GM21526 (cell line): ENCODE results near the gene GOLGA8N.
"Not testable (repeated sequence)": the region's sequence is repeated elsewhere in the genome, so short reads cannot be mapped to it uniquely, and the experiment has no call there.

Experiments used
- ATAC-seq: cut with Tn5 transposase; IDR thresholded peaks from one replicate; pipeline ENCODE4 v1.9.1; 2021; ENCODE audit warnings: moderate library complexity; ENCODE audit not compliant: unreplicated experiment, low FRiP score

The GOLGA8N gene

GRCh38 chr15:32593151-32593550, at the start of gene GOLGA8N:
Gene GOLGA8N (plus strand): TSS chr15:32593456.
- not testable (repeated sequence) for ATAC-seq

- ATAC-seq: not testable (repeated sequence)
Measured at GRCh38 chr15:32543456-32543855, 49.8 kb upstream of the GOLGA8N start.

DNA sequence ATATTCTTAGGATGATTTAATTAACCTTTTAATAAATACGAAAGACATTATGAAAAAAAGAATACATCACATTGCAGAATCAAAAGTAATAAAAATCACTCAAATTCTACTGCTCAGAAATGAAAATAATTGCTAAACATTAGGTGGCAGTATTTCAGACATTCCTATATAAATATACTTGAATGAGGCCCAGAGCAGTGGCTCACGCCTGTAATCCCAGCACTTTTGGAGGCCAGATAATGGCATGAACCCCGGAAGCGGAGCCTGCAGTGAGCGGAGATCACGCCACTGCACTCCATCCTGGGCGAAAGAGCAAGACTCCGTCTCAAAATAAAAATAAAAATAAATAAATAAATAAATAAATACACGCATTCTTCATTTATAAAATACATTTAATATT, 48.1 kb upstream of the GOLGA8N start:
- ATAC-seq: not testable (repeated sequence)

DNA sequence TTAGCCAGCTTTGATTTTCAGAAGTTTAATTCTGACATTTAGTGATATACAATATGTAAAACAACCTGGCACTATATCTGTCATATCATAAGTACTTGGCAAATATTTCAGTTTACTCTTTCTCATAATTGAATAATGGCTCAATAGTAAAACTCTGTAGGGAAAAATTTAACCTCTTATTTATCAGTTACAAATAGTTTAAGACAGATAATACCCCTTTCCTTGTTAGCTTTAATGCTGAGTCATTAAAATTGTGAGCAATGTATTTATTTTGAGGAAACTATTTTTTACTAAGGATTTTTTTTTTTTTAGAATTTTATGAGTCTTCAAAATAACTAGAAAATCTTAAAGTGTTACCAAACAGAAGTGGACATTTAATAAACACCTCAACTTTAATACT, 38.7 kb upstream of the GOLGA8N start:
- not testable (repeated sequence) for ATAC-seq

- not testable (repeated sequence) for ATAC-seq
Measured at GRCh38 chr15:32562198-32562597, 31.1 kb upstream of the GOLGA8N start.

DNA sequence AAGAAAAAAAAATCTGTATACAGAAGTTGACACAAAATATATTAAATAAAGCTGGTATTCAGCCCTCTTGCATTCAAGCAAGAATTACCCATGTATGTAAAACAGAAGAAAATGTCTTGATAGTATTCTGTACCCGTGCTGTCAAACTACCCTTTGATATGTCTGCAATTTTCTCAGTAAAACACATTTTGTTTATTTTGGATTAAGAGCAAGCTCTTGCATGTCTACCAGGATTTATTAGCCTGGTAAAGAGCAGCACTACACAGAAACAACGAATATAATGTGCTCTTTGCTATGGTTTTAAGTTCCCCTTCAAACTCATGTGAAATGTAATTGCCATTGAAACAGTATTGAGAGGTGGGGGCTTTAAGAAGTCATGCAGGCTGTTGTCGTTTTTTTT, 24.3 kb upstream of the GOLGA8N start:
- not testable (repeated sequence) for ATAC-seq

GRCh38 chr15:32578482-32578881, 14.8 kb upstream of the GOLGA8N start:
- not testable (repeated sequence) for ATAC-seq

GRCh38 chr15:32585844-32586243, 7.4 kb upstream of the GOLGA8N start:
- ATAC-seq: not testable (repeated sequence)

GRCh38 chr15:32609518-32609917, 16.3 kb downstream of the GOLGA8N start:
- not testable (repeated sequence) for ATAC-seq

DNA sequence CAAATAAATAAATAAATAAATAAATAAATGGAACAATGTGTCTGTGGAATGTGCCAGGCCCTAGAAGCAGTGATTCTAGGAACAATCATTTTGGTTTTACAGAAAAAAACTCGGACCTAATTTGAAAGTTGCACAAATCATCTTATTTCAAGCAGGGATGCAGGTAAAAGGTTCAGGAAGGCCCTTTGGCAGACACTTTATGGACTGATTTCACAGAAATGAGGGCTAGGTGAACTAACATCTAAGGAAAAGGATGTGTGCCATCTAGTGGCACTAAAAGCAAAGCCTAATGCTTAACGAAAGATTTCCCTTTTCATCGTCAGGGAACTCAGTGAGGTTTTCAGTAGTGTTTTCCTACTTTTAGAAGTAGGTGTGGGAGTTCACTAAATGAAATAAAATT, 17.5 kb downstream of the GOLGA8N start:
- ATAC-seq: not testable (repeated sequence)

DNA sequence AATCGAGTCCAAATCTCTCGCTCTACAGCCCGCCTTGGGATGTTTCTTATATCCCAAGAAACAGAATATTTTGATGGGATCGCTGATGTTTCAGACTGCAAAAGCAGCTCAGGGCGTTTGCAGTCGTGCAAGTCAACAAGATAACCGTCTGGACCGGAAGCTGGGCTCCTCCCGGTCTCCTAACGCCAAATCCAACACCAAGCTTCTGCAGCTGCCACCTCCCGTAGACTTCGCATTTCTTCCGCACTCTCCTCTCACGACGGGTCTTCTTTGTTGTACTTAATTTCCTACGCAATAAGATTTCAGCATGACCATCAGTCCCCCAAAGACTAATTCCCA, 21.4 kb downstream of the GOLGA8N start:
- peak; percentile 37 for ATAC-seq

DNA sequence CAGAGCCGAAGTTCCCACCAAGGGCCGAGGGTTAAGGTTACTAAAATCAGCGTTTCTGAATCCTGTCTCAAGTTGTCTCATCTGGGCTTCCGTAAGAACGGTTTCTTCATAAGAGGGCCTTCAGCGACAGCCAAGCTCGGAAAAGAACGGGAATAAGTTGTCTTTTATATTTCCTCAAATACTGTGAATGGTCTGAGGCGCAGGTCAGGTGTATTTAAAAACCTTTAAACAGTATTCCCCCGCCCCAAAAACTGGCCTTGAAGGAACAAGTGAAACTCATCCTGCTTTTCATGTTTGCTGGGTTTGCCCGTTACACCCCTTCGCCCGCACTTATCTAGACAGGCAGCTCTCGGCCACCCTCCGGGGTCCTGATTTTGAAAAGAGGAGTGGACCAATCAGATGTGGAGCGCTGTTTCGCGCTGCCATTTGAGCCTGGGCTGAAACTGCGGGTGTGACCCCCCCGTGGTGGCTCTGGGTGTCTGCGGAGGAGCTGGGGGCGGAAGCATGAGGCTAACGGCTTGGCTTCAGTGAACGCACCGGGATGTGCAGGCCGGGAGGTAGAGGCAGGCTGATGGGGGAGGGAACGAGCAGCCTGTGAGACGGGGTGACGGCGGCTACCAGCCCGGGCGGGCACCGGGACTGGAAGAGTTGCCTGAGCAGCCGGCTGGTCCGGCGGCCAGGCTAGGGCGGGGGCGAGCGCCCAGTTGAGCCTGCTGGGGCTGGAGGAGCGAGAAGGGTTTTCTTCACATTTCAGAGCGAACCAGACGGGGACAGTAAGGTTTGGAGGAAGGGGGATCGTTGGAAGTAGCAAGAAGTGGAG, 22.0 kb downstream of the GOLGA8N start, which contains the start of gene ARHGAP11A:
Gene ARHGAP11A (plus strand): TSS at position 454 of the 820 bp plus-strand sequence. CDS start 708 bp downstream, outside the sequence.
- ATAC-seq: peak; percentile 60

- ATAC-seq: not testable (repeated sequence)
Measured at GRCh38 chr15:32615871-32616426, 22.7 kb downstream of the GOLGA8N start.

DNA sequence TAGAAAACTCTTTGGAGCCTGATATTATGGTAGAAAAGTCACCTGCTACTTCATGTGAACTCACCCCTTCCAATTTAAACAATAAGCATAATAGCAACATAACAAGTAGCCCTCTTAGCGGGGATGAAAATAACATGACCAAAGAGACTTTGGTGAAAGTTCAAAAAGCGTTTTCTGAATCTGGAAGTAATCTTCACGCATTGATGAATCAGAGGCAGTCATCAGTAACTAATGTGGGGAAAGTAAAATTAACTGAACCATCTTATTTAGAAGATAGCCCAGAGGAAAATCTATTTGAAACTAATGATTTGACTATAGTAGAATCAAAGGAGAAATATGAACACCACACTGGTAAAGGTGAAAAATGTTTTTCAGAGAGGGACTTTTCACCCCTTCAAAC, 43.2 kb downstream of the GOLGA8N start:
- ATAC-seq: no peak

DNA sequence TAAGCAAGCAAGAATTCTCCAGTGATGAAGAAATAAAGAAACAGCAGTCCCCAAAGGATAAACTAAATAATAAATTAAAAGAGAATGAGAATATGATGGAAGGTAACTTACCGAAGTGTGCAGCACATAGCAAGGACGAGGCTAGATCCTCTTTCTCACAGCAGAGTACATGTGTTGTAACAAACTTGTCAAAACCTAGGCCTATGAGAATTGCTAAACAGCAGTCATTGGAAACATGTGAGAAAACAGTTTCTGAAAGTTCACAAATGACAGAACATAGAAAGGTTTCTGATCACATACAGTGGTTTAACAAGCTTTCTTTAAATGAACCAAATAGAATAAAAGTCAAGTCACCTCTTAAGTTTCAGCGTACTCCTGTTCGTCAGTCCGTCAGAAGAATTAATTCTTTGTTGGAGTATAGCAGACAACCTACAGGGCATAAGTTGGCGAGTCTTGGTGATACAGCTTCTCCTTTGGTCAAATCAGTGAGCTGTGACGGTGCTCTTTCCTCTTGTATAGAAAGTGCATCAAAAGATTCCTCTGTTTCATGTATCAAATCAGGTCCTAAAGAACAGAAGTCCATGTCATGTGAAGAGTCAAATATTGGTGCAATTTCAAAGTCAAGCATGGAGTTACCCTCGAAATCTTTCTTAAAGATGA, 43.8 kb downstream of the GOLGA8N start:
- no peak for ATAC-seq

DNA sequence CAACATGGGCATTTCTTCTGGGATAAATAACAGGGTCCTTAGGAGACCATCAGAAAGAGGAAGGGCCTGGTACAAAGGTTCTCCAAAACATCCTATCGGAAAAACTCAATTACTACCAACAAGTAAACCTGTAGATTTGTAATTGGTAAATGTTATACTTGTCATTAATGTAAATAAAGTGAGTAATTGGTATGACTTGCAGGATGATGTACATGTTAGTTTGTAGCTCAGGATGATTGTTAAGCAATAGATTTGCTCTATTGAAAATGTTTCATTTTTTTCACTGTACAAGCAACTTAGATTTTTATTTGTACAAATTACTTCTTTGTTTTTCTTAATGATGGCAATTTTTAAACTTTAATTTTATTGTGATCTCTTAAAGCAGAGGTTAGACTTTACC, 44.4 kb downstream of the GOLGA8N start:
- ATAC-seq: no peak

DNA sequence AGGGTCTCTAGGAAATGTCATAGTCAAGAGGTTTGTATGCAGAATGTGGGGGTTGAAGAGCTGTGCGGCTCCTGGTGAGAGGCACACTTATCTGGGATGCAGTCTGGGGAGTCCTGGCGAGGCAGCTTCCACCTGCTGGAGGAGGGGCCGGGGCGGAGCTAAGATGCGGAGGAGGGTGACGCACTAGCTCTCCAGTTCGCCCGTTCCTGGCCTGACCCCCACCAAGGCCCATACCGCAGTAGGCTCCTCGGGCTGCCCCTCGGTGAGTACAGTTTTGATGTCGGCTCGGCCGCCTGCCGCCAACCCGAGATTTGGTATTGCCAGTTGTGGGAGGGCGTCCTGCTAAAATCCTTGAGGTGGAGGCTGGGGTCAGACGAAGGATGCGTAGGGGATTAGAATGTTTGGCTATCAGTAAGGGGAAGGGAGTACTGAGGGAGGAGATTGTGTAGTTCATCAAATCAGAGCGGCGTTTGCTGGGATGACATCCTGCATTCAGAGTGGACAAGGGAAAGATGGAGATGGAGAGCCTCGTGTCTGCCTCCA, 48.3 kb downstream of the GOLGA8N start, which contains the start of gene SCG5:
Gene SCG5 (plus strand): TSS at position 194 of the 543 bp plus-strand sequence. CDS start 1,883 bp downstream, outside the sequence.
- no peak for ATAC-seq

- no peak for ATAC-seq
Measured at GRCh38 chr15:32642667-32643435, 49.6 kb downstream of the GOLGA8N start.

- ATAC-seq: no peak
Measured at GRCh38 chr15:32643907-32644445, 50.7 kb downstream of the GOLGA8N start.

- ATAC-seq: no peak
Measured at GRCh38 chr15:32646291-32646690, 53.0 kb downstream of the GOLGA8N start.
